Fibroblast of lung (primary cell): ENCODE measurements around the gene SLC6A20. TPM values are rescaled to one million over a fixed set of nuclear protein-coding genes. Genes with fewer than 3 reads are reported as not detected.

Experiments
- DNase-seq, 2 donors: peaks; one replicate each; pipeline versions ENCODE4 v3.0.0 to v3.0.0-alpha.2; 2010; ENCODE audit warnings: low read depth in 2 of 2
- H2AFZ ChIP-seq: 2 replicates; pipeline ENCODE4 v1.5.1; 2012; ENCODE audit warnings: low read length, control low read depth, inconsistent platforms
- H3K27ac ChIP-seq: 2 replicates; pipeline ENCODE4 v1.5.1; 2011; ENCODE audit warnings: low read length, control low read depth; ENCODE audit not compliant: insufficient read depth
- H3K27me3 ChIP-seq: 2 replicates; pipeline ENCODE4 v1.5.1; 2011; ENCODE audit warnings: mild to moderate bottlenecking, low read length; ENCODE audit not compliant: control insufficient read depth, insufficient read depth
- H3K36me3 ChIP-seq: 2 replicates; pipeline ENCODE4 v1.5.1; 2011; ENCODE audit warnings: low read length; ENCODE audit not compliant: control insufficient read depth, insufficient read depth
- H3K4me1 ChIP-seq: 2 replicates; pipeline ENCODE4 v1.5.1; 2011; ENCODE audit warnings: low read length; ENCODE audit not compliant: control insufficient read depth, insufficient read depth; ENCODE audit errors: extremely low read depth
- H3K4me2 ChIP-seq: 2 replicates; pipeline ENCODE4 v1.5.1; 2011; ENCODE audit warnings: low read length, control low read depth; ENCODE audit not compliant: insufficient read depth; ENCODE audit errors: extremely low read depth
- H3K4me3 ChIP-seq, 4 experiments: fragments of 200-600 bp in 1 of 4; sonication (generic) in 1 of 4; replicated peaks in 1 of 4; 2 replicates each; pipeline ENCODE4 v1.5.1; 2011 to 2016; ENCODE audit warnings: low read length in 4 of 4, low read depth in 3 of 4, mild to moderate bottlenecking in 3 of 4, control low read depth in 2 of 4, inconsistent platforms in 1 of 4, mixed read lengths in 1 of 4; ENCODE audit not compliant: insufficient read depth in 1 of 4; ENCODE audit errors: control extremely low read depth in 1 of 4
- H3K79me2 ChIP-seq: 2 replicates; pipeline ENCODE4 v1.5.1; 2012; ENCODE audit warnings: mild to moderate bottlenecking, low read length, inconsistent platforms; ENCODE audit not compliant: control insufficient read depth, insufficient read depth
- H3K9ac ChIP-seq: 2 replicates; pipeline ENCODE4 v1.5.1; 2011; ENCODE audit warnings: mild to moderate bottlenecking, low read length, control low read depth; ENCODE audit not compliant: insufficient read depth
- H3K9me3 ChIP-seq: 2 replicates; pipeline ENCODE4 v1.5.1; 2012; ENCODE audit warnings: low read depth, low read length; ENCODE audit not compliant: control insufficient read depth, insufficient read depth
- H4K20me1 ChIP-seq: 2 replicates; pipeline ENCODE4 v1.5.1; 2011; ENCODE audit warnings: low read length; ENCODE audit not compliant: control insufficient read depth, insufficient read depth; ENCODE audit errors: extremely low read depth
- EZH2 ChIP-seq: IDR thresholded peaks from 2 replicates; pipeline ENCODE4 v1.5.1; 2012; ENCODE audit warnings: low read length, control low read depth, mild to moderate bottlenecking; ENCODE audit errors: missing control alignments
- polyA plus RNA-seq, 2 donors: library from polyadenylated mRNA; depleted of rRNA in 1 of 2; stranded (reverse) in 1 of 2; unstranded in 1 of 2; fragments of >200 nt; gene quantifications; 2 replicates each; pipeline ENCODE4 v1.2.1, GENCODE V29; 2011 to 2012; ENCODE audit warnings: missing spikeins in 1 of 2
- total RNA-seq: library from RNA; depleted of rRNA; stranded (reverse); fragments of >200 nt; gene quantifications from 2 replicates; pipeline ENCODE4 v1.2.1, GENCODE V29; 2014
- TF ChIP-seq, protein P1 (sequence below), 2 donors: IDR thresholded peaks in 1 of 2; conservative IDR thresholded peaks in 1 of 2; 1 replicate in 1 of 2; 2 replicates in 1 of 2; pipeline ENCODE4 v1.5.1; 2011 to 2012; ENCODE audit warnings: low read length in 2 of 2, control low read depth in 1 of 2, inconsistent platforms in 1 of 2, low read depth in 1 of 2, mild to moderate bottlenecking in 1 of 2

Gene SLC6A20
- total and polyA plus RNA-seq, 2 donors (not counting 1 experiment from before 2014, with no cell fraction given) = not detected

DNA sequence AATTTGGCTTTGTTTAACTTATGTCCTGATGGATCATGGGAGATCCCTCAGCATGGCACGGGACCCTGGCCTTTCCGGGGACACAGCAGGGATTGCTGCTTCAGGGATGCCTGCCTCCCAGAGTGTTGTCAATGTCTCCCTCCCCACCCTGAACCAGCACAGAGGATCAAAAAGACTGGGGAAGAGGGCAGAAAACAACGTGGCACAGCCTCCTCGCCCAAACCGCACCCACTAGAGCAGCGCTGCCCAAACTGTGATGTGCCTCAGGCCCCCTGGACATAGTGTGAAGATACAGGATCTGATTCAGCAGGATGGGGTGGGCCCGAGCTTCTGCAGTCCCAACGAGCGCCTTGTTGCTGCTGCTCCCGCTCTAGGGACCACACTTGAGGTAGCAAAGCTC, 34.5 kb downstream of the SLC6A20 start:
- Histone ChIP-seq H4K20me1 (no peaks in the 10 kb centered on the region), H3K4me2 (no peak overlapping the region), H3K4me3 (no peak overlapping the region), H3K27me3 (peaks cover 3% of the 10 kb centered on the region), H3K27ac (no peak overlapping the region), H2AFZ (no peak overlapping the region), H3K36me3 (no peaks in the 10 kb centered on the region), H3K9ac (no peak overlapping the region), H3K79me2 (no peaks in the 10 kb centered on the region), H3K9me3 (no peaks in the 10 kb centered on the region), H3K4me1 (no peaks in the 10 kb centered on the region)
- TF ChIP-seq, protein P1, sequence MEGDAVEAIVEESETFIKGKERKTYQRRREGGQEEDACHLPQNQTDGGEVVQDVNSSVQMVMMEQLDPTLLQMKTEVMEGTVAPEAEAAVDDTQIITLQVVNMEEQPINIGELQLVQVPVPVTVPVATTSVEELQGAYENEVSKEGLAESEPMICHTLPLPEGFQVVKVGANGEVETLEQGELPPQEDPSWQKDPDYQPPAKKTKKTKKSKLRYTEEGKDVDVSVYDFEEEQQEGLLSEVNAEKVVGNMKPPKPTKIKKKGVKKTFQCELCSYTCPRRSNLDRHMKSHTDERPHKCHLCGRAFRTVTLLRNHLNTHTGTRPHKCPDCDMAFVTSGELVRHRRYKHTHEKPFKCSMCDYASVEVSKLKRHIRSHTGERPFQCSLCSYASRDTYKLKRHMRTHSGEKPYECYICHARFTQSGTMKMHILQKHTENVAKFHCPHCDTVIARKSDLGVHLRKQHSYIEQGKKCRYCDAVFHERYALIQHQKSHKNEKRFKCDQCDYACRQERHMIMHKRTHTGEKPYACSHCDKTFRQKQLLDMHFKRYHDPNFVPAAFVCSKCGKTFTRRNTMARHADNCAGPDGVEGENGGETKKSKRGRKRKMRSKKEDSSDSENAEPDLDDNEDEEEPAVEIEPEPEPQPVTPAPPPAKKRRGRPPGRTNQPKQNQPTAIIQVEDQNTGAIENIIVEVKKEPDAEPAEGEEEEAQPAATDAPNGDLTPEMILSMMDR (conservative IDR thresholded peaks at IDR 0.05 in 1 of 2, IDR thresholded peaks at IDR 0.05 in 1 of 2; ENCODE audit: low read depth in 1 of 2, low read length in 2 of 2) = no peak
- TF ChIP-seq EZH2 = no peak
- no peak for DNase-seq

DNA sequence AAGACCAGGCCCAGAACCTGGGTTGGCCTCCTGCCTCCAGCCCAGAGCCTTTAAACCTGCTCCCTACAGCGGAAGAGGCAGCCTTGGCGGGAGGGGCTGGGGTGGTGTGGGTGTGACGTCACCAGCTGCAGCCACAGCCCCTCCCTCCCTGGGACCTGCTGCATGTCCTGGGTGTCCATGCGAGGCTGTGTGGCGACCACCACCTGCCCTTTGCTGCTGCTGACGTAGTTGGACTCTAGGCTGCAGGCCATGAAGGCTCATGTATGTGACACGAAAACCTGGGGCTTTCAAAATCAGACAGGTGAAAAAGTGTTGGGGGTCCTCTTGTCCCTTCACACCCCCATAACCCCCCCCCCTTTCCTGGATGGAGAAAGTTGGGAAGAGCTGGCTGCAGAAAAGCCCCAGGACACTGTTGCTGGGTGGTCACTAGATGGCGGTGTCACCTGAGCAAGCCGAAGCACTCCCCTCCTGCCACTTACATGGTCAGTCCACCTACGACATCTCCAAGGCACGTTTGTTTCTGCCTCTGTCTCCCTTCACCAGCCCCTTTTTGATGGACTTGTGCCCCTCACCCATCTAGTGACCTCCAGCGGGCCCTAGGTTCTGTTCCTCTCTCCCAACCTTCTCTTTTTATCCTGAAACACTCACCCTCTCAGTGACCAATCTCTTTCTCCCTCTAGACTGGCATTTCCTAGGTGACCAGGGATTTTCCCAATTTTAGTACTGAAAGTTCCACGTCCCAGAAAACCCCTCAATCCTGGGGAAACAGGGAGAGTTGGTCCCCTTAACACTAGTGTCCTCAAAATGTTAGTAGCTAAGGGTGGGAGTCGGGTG, 35.2 kb downstream of the SLC6A20 start:
- Histone ChIP-seq H3K27ac (no peak overlapping the region), H3K4me2 (no peak overlapping the region), H2AFZ (no peak overlapping the region), H4K20me1 (no peaks in the 10 kb centered on the region), H3K4me3 (no peak overlapping the region), H3K4me1 (no peaks in the 10 kb centered on the region), H3K36me3 (no peaks in the 10 kb centered on the region), H3K27me3 (peaks cover 3% of the 10 kb centered on the region), H3K9me3 (no peaks in the 10 kb centered on the region), H3K9ac (no peak overlapping the region), H3K79me2 (no peaks in the 10 kb centered on the region)
- TF ChIP-seq EZH2 = no peak
- TF ChIP-seq, protein P1 (conservative IDR thresholded peaks at IDR 0.05 in 1 of 2, IDR thresholded peaks at IDR 0.05 in 1 of 2; ENCODE audit: low read depth in 1 of 2, low read length in 2 of 2) = peak; percentile 81 to 87
- DNase-seq = peak; percentile 63 to 76

DNA sequence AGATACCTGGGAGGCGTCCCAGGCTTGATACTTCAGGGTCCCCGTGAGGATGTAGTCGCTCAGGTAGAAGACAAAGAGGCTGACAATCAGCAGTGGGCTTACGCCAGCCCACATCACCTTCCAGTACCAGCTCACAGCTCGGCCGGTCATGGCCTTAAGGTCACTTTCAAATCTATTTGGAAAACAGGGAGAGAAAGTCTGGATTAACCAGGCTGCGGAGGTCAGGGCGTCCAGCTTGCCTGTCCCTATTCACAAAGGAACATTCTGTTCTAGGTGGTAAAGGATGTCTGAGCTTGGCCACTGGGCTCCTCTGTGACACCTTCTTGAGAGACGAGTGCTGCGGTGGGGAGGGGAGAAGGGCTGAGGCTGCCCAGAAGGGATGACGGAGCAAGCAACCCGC, 36.5 kb downstream of the SLC6A20 start:
- no peak for DNase-seq
- Histone ChIP-seq H3K27me3 (peaks cover 3% of the 10 kb centered on the region), H3K4me2 (no peak overlapping the region), H3K9me3 (no peaks in the 10 kb centered on the region), H3K4me1 (no peaks in the 10 kb centered on the region), H2AFZ (no peak overlapping the region), H3K36me3 (no peaks in the 10 kb centered on the region), H3K79me2 (no peaks in the 10 kb centered on the region), H4K20me1 (no peaks in the 10 kb centered on the region), H3K4me3 (no peak overlapping the region), H3K9ac (no peak overlapping the region), H3K27ac (no peak overlapping the region)
- TF ChIP-seq, protein P1 (conservative IDR thresholded peaks at IDR 0.05 in 1 of 2, IDR thresholded peaks at IDR 0.05 in 1 of 2; ENCODE audit: low read depth in 1 of 2, low read length in 2 of 2) = no peak
- TF ChIP-seq EZH2 = no peak
